ENCODE results near the gene TCIRG1. TPM values are rescaled to one million over a fixed set of nuclear protein-coding genes. Genes with fewer than 3 reads are reported as not detected.
"Not testable (repeated sequence)": the region's sequence is repeated elsewhere in the genome, so short reads cannot be mapped to it uniquely, and the experiment has no call there.

TCIRG1 gene
- total RNA-seq, 1 experiment from 2014 or later, result 155 TPM

DNA sequence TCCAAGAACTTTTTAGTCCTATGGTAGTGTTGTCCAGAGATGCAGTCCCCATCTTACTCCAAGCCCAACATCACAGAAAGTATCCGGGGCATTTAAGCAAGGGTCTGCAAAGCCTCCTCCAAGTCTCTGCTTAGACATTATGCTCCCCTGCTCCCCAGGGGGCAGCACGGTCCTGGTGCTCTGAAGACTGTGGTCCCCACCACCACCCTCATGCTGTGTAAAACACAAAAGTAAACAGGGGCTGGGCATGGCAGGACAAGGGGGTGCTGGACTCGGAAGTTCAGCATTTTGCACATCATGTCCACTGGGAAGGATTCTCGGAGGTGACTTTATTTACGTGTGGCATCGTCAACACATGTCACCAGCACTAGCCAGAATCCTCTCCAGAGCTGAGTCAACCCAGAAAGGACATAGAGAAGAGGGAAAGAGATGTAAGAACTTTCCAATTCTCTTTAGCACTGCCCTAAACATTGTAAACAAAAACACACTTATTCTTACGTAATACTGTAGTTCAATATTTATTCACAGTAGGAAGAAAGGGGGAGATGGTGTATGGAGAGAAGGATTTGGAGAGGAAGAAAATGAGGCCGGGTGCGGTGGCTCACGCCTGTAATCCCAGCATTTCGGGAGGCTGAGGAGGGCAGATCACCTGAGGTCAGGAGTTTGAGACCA is 37.7 kb downstream of the TCIRG1 start:
- Histone ChIP-seq H3K27me3 (replicated peaks) (no peaks in the 10 kb centered on the region), H3K4me3 (no peak overlapping the region), H3K9me3 (replicated peaks) (no peaks in the 10 kb centered on the region), H3K27ac (no peak overlapping the region), H3K36me3 (peaks cover 56% of the 10 kb centered on the region), H3K4me1 (replicated peaks) (no peaks in the 10 kb centered on the region)
- DNase-seq (ENCODE audit: low read depth in 1 of 2, low spot score in 2 of 2), result peak in 1 of 2 experiments; percentile 45

DNA sequence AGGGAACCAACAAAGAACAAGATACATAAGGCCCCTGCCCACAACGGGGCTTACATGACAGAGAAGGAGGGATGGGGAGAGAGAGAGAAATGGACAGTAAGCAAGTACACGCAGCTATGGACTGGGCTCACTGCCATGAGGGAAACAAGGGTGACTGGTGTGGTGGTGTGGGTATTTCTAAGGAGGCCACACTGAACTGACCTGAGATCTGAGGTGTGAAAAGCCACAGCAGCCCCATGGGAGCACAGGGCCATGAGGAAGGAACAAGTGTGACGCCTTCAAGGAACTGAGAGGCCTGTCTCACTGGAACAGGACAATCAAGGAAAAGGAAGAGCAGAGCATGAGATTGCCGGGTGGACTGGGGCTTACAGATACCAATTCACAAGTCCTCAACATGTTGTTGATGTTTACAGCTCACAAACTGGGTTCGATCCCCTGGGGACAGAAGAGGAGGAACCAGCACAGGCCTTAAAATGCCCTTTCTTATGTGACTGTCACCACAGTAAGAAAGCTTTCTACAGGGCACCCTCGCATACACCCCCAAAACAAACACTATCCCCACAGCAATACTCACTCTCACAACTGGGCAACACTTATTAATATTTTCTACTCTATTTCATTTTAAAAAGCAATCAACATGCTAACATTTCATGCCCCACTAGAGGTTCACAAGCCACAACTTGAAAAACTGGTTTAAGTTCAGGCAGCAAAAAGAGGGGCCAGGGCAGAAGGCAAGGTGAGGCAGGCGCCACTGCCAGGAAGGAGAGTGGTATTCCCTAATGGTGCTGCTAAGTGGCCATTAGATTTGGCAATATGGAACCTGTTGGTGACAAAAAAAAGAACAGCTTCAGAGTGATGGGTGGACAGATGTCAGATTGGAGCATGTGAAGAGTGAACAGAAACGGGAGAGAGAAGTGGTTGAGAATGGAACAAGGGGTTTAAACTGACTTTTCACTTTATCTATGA is 39.1 kb downstream of the TCIRG1 start:
- no peaks in the 10 kb centered on the region for H3K4me1 ChIP-seq (replicated peaks)
- H3K4me3 ChIP-seq, result no peak overlapping the region
- H3K9me3 ChIP-seq (replicated peaks), result no peaks in the 10 kb centered on the region
- H3K27ac ChIP-seq, result no peak overlapping the region
- DNase-seq (ENCODE audit: low read depth in 1 of 2, low spot score in 2 of 2), result peak in 1 of 2 experiments; percentile 44
- peaks cover 49% of the 10 kb centered on the region for H3K36me3 ChIP-seq
- no peaks in the 10 kb centered on the region for H3K27me3 ChIP-seq (replicated peaks)

DNA sequence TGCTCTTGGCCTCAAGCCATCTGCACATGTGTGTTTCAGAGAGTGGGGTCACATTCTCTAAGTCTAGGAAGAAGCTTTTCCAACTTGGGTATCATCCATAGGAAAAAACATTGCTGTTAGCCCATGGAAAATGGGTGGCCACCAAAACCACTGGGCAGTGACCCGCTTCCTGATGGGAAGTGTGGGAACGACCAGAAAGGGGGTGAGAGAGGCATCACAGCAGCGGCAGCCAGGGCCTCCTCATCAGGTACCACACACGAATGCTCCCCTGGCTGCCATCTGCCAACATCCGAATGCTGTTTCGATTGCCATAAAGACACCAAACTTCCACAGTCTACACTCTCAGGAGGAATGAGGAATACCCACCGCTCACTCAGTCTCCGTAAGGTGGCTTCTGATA is 42.0 kb downstream of the TCIRG1 start:
- H3K4me3 ChIP-seq, result no peak overlapping the region
- DNase-seq (ENCODE audit: low read depth in 1 of 2, low spot score in 2 of 2), result peak in 1 of 2 experiments; percentile 42
- H3K27ac ChIP-seq, result no peak overlapping the region
- no peaks in the 10 kb centered on the region for H3K4me1 ChIP-seq (replicated peaks)
- H3K27me3 ChIP-seq (replicated peaks), result no peaks in the 10 kb centered on the region
- H3K36me3 ChIP-seq, result peaks cover 26% of the 10 kb centered on the region
- H3K9me3 ChIP-seq (replicated peaks), result no peaks in the 10 kb centered on the region

DNA sequence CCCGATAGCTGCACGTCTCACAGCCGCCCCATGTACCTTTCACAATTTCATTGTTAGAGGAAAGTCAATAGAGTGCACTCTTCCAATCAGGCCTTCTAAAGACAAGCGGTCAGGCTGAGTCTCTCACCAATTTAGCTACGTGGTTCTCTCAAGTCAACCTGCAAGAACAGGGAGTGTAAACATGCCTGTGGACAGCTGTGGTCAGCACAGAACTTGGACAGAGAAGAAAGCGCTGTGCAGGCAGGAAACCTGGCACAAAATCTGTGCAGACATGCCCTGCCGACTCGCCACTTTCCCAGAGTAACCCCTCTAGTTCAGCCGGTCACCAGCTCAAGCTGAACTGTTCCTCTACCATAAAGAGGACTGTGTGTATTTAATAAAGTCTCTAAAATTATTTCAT is 42.9 kb downstream of the TCIRG1 start:
- Histone ChIP-seq H3K4me3 (no peak overlapping the region), H3K27ac (no peak overlapping the region), H3K4me1 (replicated peaks) (no peaks in the 10 kb centered on the region), H3K27me3 (replicated peaks) (no peaks in the 10 kb centered on the region), H3K9me3 (replicated peaks) (no peaks in the 10 kb centered on the region), H3K36me3 (peaks cover 22% of the 10 kb centered on the region)
- DNase-seq (ENCODE audit: low read depth in 1 of 2, low spot score in 2 of 2), result peak in 1 of 2 experiments; percentile 37

DNA sequence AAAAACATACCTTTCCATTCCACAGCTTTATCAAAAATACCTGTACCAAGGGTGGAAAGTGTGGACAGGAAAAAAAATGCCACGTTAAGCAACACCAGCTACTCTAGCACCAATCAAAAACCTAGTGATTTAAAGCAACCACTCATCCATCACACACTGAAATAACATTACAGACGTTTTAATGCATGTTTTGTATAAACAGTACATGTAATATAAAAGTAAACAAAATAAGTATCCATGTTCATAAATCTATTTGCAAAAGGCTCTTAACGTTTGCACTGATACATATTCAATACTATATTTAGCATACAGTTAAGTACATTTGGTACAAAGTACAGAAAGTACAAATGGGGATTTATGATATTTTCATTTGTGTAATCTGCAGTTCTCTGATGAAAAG is 43.7 kb downstream of the TCIRG1 start:
- H3K27ac ChIP-seq, result no peak overlapping the region
- H3K4me1 ChIP-seq (replicated peaks), result no peaks in the 10 kb centered on the region
- no peak overlapping the region for H3K4me3 ChIP-seq
- H3K27me3 ChIP-seq (replicated peaks), result no peaks in the 10 kb centered on the region
- peaks cover 22% of the 10 kb centered on the region for H3K36me3 ChIP-seq
- DNase-seq (ENCODE audit: low read depth in 1 of 2, low spot score in 2 of 2), result no peak
- H3K9me3 ChIP-seq (replicated peaks), result no peaks in the 10 kb centered on the region

DNA sequence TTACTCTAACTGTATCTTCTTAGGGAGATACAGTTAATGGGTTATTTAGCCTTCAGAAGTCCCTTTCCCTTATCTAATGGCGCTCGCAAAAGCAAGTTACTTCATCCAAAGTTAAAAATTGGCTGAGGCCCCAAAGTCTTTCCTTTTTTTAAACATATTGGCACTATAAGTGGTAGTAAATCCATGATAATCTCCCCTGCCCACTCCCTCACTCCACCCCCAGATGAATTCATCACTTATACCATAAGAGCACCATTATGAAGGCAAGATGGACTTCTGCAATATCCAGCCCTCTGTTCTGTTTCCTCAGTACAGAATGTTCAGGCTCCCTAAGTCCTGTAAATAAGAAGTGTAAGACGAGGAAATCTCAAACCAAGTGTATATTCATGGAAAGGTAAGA is 44.7 kb downstream of the TCIRG1 start:
- no peaks in the 10 kb centered on the region for H3K27me3 ChIP-seq (replicated peaks)
- peaks cover 18% of the 10 kb centered on the region for H3K36me3 ChIP-seq
- H3K9me3 ChIP-seq (replicated peaks), result no peaks in the 10 kb centered on the region
- H3K27ac ChIP-seq, result no peak overlapping the region
- H3K4me1 ChIP-seq (replicated peaks), result no peaks in the 10 kb centered on the region
- no peak for DNase-seq (ENCODE audit: low read depth in 1 of 2, low spot score in 2 of 2)
- H3K4me3 ChIP-seq, result no peak overlapping the region

DNA sequence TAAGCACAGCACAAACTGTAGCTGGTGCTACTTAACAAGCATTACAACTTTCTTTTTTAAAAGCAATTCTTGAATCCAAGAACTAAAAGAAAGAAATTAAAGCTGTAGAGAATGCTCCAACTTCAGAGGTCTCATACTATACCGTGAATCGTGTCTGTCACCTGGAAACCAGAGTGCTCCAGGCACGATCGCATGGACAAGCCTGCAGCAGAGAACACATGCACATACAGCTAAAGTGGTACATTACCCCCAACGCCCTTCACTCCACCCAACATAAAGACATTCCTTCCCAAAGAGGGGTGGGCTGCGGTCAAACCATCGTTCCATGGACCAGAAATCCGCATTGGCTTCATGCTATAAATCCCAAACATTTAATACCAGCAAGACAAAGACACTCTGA is 50.9 kb downstream of the TCIRG1 start:
- Histone ChIP-seq H3K36me3 (peaks cover 9% of the 10 kb centered on the region), H3K9me3 (replicated peaks) (no peaks in the 10 kb centered on the region), H3K27ac (no peak overlapping the region), H3K4me1 (replicated peaks) (no peaks in the 10 kb centered on the region), H3K4me3 (no peak overlapping the region), H3K27me3 (replicated peaks) (no peaks in the 10 kb centered on the region)
- DNase-seq (ENCODE audit: low read depth in 1 of 2, low spot score in 2 of 2), result peak in 1 of 2 experiments; percentile 41

DNA sequence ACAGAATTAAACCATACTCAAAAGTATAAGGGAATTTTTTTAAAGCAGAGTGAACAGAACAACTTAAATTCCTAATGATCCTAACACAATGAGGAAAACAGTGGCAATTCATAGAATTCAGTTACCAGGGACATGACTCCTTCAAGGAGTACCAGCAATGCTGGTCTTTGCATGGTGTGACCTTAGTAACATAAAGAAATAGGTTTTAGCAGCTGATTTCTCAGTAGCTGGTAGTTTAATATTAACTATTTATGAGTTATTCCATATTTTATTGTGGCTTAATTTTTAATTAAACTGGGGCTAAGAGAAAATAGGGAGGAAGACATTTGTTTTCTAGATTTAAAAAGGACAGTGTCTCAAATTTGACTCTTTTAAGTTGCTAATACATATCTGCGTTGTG is 51.5 kb downstream of the TCIRG1 start:
- Histone ChIP-seq H3K9me3 (replicated peaks) (no peaks in the 10 kb centered on the region), H3K27me3 (replicated peaks) (no peaks in the 10 kb centered on the region), H3K27ac (no peak overlapping the region), H3K36me3 (peaks cover 11% of the 10 kb centered on the region), H3K4me3 (no peak overlapping the region), H3K4me1 (replicated peaks) (no peaks in the 10 kb centered on the region)
- no peak for DNase-seq (ENCODE audit: low read depth in 1 of 2, low spot score in 2 of 2)

DNA sequence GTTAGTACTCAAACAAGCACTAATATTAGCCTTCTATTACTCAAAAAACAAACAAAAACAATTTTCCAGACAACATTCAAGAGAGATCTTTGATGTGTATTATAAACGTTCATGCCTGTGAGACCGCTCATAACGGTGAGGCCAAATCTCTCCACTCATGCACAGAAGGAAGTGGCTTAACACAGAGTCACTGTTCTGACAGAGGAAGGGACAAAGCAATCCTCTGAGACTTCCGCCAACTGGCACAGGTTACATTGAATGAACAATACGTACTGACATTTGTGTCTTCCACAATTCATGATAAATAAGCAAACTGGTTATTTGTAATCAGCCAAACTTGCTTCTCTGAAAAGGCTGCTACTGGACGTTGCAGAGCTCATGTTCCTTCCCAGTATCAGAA is 51.9 kb downstream of the TCIRG1 start:
- H3K27ac ChIP-seq, result no peak overlapping the region
- H3K4me1 ChIP-seq (replicated peaks), result no peaks in the 10 kb centered on the region
- peaks cover 11% of the 10 kb centered on the region for H3K36me3 ChIP-seq
- no peak overlapping the region for H3K4me3 ChIP-seq
- H3K27me3 ChIP-seq (replicated peaks), result no peaks in the 10 kb centered on the region
- peak in 1 of 2 experiments; percentile 38 for DNase-seq (ENCODE audit: low read depth in 1 of 2, low spot score in 2 of 2)
- no peaks in the 10 kb centered on the region for H3K9me3 ChIP-seq (replicated peaks)

DNA sequence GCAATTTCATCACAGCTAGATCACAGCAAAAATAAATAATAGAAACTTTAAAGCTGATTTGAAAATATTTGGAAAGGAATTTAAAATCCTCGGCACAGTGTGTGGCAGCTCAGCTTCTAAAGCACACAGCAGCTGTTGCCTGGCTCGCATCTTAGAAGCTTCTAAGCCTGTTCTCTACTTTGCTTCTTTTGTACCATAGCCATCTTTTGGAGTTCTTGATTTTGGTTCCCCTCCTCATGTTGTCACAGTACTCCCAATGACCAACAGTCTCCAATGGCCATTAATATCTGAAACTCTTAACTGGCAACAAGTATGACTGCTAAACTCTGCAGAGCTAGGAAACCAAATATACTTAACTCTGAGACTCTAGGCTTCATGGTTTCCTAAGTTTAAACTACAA is 53.6 kb downstream of the TCIRG1 start:
- no peak overlapping the region for H3K4me3 ChIP-seq
- no peak overlapping the region for H3K27ac ChIP-seq
- DNase-seq (ENCODE audit: low read depth in 1 of 2, low spot score in 2 of 2), result no peak
- peaks cover 13% of the 10 kb centered on the region for H3K36me3 ChIP-seq
- no peaks in the 10 kb centered on the region for H3K27me3 ChIP-seq (replicated peaks)
- H3K4me1 ChIP-seq (replicated peaks), result no peaks in the 10 kb centered on the region
- no peaks in the 10 kb centered on the region for H3K9me3 ChIP-seq (replicated peaks)

DNA sequence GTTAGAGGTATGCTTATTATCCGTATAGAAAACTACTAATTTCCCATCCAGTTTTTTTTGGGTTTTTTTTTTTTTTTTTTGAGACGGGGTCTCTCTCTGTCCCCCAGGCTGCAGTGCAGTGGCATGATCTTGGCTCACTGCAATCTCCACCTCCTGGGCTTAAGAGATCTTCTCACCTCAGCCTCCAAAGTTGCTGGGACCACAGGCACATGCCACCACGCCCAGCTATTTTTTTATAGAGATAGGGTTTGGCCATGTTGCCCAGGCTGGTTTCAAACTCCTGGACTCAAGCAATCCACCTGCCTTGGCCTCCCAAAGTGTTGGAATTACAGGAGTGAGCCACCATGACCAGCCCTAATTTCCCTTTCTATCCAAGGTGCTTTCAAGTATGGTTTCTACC is 54.1 kb downstream of the TCIRG1 start:
- peak in 1 of 2 experiments; percentile 21 for DNase-seq (ENCODE audit: low read depth in 1 of 2, low spot score in 2 of 2)
- H3K27me3 ChIP-seq (replicated peaks); H3K4me3 ChIP-seq; H3K4me1 ChIP-seq (replicated peaks); H3K9me3 ChIP-seq (replicated peaks); H3K27ac ChIP-seq: not testable (repeated sequence)
- H3K36me3 ChIP-seq, result peaks cover 13% of the 10 kb centered on the region

DNA sequence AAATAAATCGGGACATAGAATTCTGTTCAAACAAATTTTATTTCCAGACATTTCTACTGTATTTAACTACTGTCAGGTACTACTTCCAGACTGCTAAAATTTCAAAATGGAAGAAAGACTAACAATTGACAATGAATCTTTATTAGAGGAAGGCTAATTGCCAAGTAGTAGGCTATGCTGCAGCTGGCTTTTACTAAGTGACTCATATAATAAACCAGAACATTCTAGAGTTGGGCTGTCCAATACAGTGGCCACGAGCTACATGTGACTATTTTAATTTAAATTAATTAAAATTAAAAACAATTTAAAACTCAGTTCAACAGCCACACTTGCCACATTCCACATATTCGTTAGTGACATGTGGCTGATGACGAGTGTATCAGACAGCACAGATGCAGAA is 54.7 kb downstream of the TCIRG1 start:
- Histone ChIP-seq H3K4me3 (no peak overlapping the region), H3K9me3 (replicated peaks) (no peaks in the 10 kb centered on the region), H3K4me1 (replicated peaks) (no peaks in the 10 kb centered on the region), H3K36me3 (peaks cover 13% of the 10 kb centered on the region), H3K27ac (no peak overlapping the region), H3K27me3 (replicated peaks) (no peaks in the 10 kb centered on the region)
- DNase-seq (ENCODE audit: low read depth in 1 of 2, low spot score in 2 of 2), result no peak

DNA sequence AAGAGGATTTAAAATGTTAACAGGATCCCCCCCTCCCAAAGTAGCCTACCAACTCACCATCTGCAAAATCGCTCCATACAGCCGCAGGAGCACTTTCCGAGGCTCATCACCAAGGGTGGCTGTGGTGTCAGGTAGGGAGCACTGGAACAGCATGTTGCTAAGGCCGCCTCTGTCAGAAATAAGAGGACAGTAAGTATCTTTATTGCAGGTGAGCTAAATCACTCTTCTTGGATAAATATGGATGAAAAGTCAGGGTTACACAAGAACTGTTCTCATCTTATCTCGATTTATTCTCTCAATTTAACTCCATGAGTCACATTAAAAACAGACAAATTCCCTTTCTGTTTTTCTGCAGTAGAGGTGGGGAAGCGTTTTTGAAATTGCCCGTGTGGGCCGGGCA is 58.1 kb downstream of the TCIRG1 start:
- no peaks in the 10 kb centered on the region for H3K4me1 ChIP-seq (replicated peaks)
- no peak overlapping the region for H3K27ac ChIP-seq
- H3K4me3 ChIP-seq, result no peak overlapping the region
- no peaks in the 10 kb centered on the region for H3K9me3 ChIP-seq (replicated peaks)
- no peak for DNase-seq (ENCODE audit: low read depth in 1 of 2, low spot score in 2 of 2)
- H3K27me3 ChIP-seq (replicated peaks), result no peaks in the 10 kb centered on the region
- H3K36me3 ChIP-seq, result peaks cover 13% of the 10 kb centered on the region

DNA sequence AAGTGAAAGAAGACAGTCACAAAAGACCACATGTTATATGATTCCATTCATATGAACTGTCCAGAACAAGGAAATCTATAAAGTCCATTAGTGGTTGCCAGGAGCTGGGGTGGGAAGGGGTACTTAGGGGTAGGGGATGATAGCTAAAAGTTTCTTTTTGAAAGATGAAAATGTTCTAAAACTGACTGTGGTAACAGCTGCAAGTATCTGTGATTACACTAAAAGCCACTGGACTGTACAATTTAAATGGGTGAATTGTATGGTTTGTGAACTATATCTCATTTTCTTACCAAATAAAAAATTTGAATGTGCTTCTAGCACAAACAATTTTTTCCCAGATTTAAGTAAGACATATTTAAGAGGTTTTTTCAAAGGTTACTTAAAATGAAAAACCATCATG is 60.2 kb downstream of the TCIRG1 start:
- Histone ChIP-seq H3K4me3 (no peak overlapping the region), H3K36me3 (peaks cover 11% of the 10 kb centered on the region), H3K4me1 (replicated peaks) (0 out of 2 replicates have a peak, but pooled peaks cover 6% of the 10 kb centered on the region), H3K27ac (no peak overlapping the region), H3K9me3 (replicated peaks) (no peaks in the 10 kb centered on the region), H3K27me3 (replicated peaks) (no peaks in the 10 kb centered on the region)
- DNase-seq (ENCODE audit: low read depth in 1 of 2, low spot score in 2 of 2), result no peak

Data from SJSA1 (cell line).